HL-60 (cell line): ENCODE measurements around the gene AGPAT3.

Experiments used
- DNase-seq, 2 experiments: peaks; one replicate each; pipeline ENCODE4 v3.0.0-alpha.2; 2010 to 2020; ENCODE audit warnings: low read depth in 1 of 2, low spot score in 1 of 2
- H3K27ac ChIP-seq: fragments of 250-450 bp; sonication (Bioruptor Pico); replicated peaks from 2 replicates; pipeline ENCODE4 v1.5.1; 2020; ENCODE audit warnings: mild to moderate bottlenecking, moderate library complexity
- H3K27me3 ChIP-seq: fragments of 250-450 bp; sonication (Bioruptor Pico); 2 replicates; pipeline ENCODE4 v1.5.1; 2021; ENCODE audit warnings: mild to moderate bottlenecking, moderate library complexity; ENCODE audit not compliant: insufficient read depth, poor library complexity, severe bottlenecking
- H3K4me3 ChIP-seq: replicated peaks from 2 replicates; pipeline ENCODE4 v1.5.1; 2011; ENCODE audit warnings: mild to moderate bottlenecking, control low read depth, low read length; ENCODE audit not compliant: insufficient read depth
- GABPA ChIP-seq: IDR thresholded peaks from 2 replicates; pipeline ENCODE4 v1.6.1; 2012; ENCODE audit warnings: low read depth
- POLR2AphosphoS5 ChIP-seq: IDR thresholded peaks from 2 replicates; pipeline ENCODE4 v1.6.1; 2012; ENCODE audit warnings: low read depth
- REST ChIP-seq: IDR thresholded peaks from 2 replicates; pipeline ENCODE4 v1.6.1; 2012; ENCODE audit warnings: low read depth; ENCODE audit not compliant: insufficient replicate concordance
- SPI1 ChIP-seq: IDR thresholded peaks from 2 replicates; pipeline ENCODE4 v1.6.1; 2012; ENCODE audit warnings: low read depth, mild to moderate bottlenecking, borderline replicate concordance
- TF ChIP-seq, protein P1 (sequence below): IDR thresholded peaks from one replicate; pipeline ENCODE4 v1.5.1; 2011; ENCODE audit warnings: low read length, control low read depth, inconsistent platforms; ENCODE audit not compliant: insufficient read depth

The AGPAT3 gene

GRCh38 chr21:44035244-44035643 is 170.2 kb downstream of the AGPAT3 start:
- TF ChIP-seq REST = no peak
- TF ChIP-seq, protein P1, sequence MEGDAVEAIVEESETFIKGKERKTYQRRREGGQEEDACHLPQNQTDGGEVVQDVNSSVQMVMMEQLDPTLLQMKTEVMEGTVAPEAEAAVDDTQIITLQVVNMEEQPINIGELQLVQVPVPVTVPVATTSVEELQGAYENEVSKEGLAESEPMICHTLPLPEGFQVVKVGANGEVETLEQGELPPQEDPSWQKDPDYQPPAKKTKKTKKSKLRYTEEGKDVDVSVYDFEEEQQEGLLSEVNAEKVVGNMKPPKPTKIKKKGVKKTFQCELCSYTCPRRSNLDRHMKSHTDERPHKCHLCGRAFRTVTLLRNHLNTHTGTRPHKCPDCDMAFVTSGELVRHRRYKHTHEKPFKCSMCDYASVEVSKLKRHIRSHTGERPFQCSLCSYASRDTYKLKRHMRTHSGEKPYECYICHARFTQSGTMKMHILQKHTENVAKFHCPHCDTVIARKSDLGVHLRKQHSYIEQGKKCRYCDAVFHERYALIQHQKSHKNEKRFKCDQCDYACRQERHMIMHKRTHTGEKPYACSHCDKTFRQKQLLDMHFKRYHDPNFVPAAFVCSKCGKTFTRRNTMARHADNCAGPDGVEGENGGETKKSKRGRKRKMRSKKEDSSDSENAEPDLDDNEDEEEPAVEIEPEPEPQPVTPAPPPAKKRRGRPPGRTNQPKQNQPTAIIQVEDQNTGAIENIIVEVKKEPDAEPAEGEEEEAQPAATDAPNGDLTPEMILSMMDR = no peak
- no peak for TF ChIP-seq SPI1
- TF ChIP-seq POLR2AphosphoS5 = no peak
- no peak for TF ChIP-seq GABPA
- no peak for DNase-seq
- H3K27me3 ChIP-seq = no peaks in the 10 kb centered on the region

More at GRCh38 chr21:44035244-44035643, 170.2 kb downstream of the AGPAT3 start:
- no peak overlapping the region for H3K4me3 ChIP-seq
- no peak overlapping the region for H3K27ac ChIP-seq
